ENCODE data around the gene PRKCH. TPM values are rescaled to one million over a fixed set of nuclear protein-coding genes. Genes with fewer than 3 reads are reported as not detected.

PRKCH gene
- total RNA-seq, 1 donor from 2014 or later = 18.4 TPM

- intact Hi-C loops (cut with micrococcal nuclease) = no loop called here
- Histone ChIP-seq H3K27me3 (ENCODE audit: low read depth) (peaks cover 40% of the 10 kb centered on the region), H3K9me3 (replicated peaks) (no peaks in the 10 kb centered on the region)
Observed at GRCh38 chr14:61280526-61281185, 40.7 kb upstream of the PRKCH start.

GRCh38 chr14:61281186-61281947 lies 40.0 kb upstream of the PRKCH start, which contains the start of gene TMEM30B:
TSS of gene TMEM30B (minus strand) at chr14:61281338. CDS start at chr14:61281147, 191 bp downstream.
- no peak for DNase-seq
- intact Hi-C loops (cut with micrococcal nuclease) = no loop called here
- no peaks in the 10 kb centered on the region for H3K9me3 ChIP-seq (replicated peaks)

More at GRCh38 chr14:61280526-61281185, 40.7 kb upstream of the PRKCH start:
- DNase-seq = peak; percentile 62
- peak; percentile 59 for TF ChIP-seq CTCF (IDR thresholded peaks at IDR 0.05; ENCODE audit: borderline replicate concordance)
- peaks cover 18% of the 10 kb centered on the region for H3K4me1 ChIP-seq
- peak overlapping the region; percentile 73 for H3K4me3 ChIP-seq
- peak overlapping the region; percentile 79 for H3K27ac ChIP-seq (replicated peaks)
- no peaks in the 10 kb centered on the region for H3K36me3 ChIP-seq

GRCh38 chr14:61281948-61282275 lies 39.5 kb upstream of the PRKCH start:
- intact Hi-C loops (cut with micrococcal nuclease) = no loop called here
- H3K36me3 ChIP-seq = no peaks in the 10 kb centered on the region
- peak overlapping the region; percentile 73 for H3K4me3 ChIP-seq
- no peak overlapping the region for H3K27ac ChIP-seq (replicated peaks)
- no peak for TF ChIP-seq CTCF (IDR thresholded peaks at IDR 0.05; ENCODE audit: borderline replicate concordance)
- no peak for DNase-seq
- H3K4me1 ChIP-seq = peaks cover 25% of the 10 kb centered on the region
- H3K27me3 ChIP-seq (ENCODE audit: low read depth) = peaks cover 38% of the 10 kb centered on the region
- no peaks in the 10 kb centered on the region for H3K9me3 ChIP-seq (replicated peaks)

More at GRCh38 chr14:61281186-61281947, 40.0 kb upstream of the PRKCH start, which contains the start of gene TMEM30B:
- Histone ChIP-seq H3K27me3 (ENCODE audit: low read depth) (peaks cover 40% of the 10 kb centered on the region), H3K4me1 (peaks cover 25% of the 10 kb centered on the region), H3K4me3 (peak within 1 kb of the TSS; percentile 73), H3K27ac (replicated peaks) (peak within 1 kb of the TSS; percentile 79), H3K36me3 (no peaks in the 10 kb centered on the region)
- no peak for TF ChIP-seq CTCF (IDR thresholded peaks at IDR 0.05; ENCODE audit: borderline replicate concordance)

GRCh38 chr14:61282746-61283145 lies 38.6 kb upstream of the PRKCH start:
- Histone ChIP-seq H3K9me3 (replicated peaks) (no peaks in the 10 kb centered on the region), H3K27ac (replicated peaks) (no peak overlapping the region), H3K27me3 (ENCODE audit: low read depth) (peaks cover 35% of the 10 kb centered on the region), H3K36me3 (no peaks in the 10 kb centered on the region), H3K4me1 (peaks cover 25% of the 10 kb centered on the region), H3K4me3 (no peak overlapping the region)
- no peak for DNase-seq
- TF ChIP-seq CTCF (IDR thresholded peaks at IDR 0.05; ENCODE audit: borderline replicate concordance) = no peak
- intact Hi-C loops (cut with micrococcal nuclease) = no loop called here

- Histone ChIP-seq H3K4me1 (peaks cover 25% of the 10 kb centered on the region), H3K27ac (replicated peaks) (no peak overlapping the region), H3K9me3 (replicated peaks) (no peaks in the 10 kb centered on the region), H3K4me3 (no peak overlapping the region), H3K27me3 (ENCODE audit: low read depth) (peaks cover 26% of the 10 kb centered on the region), H3K36me3 (no peaks in the 10 kb centered on the region)
- no peak for DNase-seq
- no peak for TF ChIP-seq CTCF (IDR thresholded peaks at IDR 0.05; ENCODE audit: borderline replicate concordance)
- intact Hi-C loops (cut with micrococcal nuclease) = no loop called here
Observed at GRCh38 chr14:61284001-61284400, 37.4 kb upstream of the PRKCH start.

All from left ventricle myocardium inferior (tissue), 1 donor.